HG02588 (cell line): ENCODE data around the gene TSC2.

Source experiments
- ATAC-seq: cut with Tn5 transposase; IDR thresholded peaks from one replicate; pipeline ENCODE4 v1.9.1; 2021; ENCODE audit warnings: mild to moderate bottlenecking, moderate library complexity; ENCODE audit not compliant: unreplicated experiment

The TSC2 gene

DNA sequence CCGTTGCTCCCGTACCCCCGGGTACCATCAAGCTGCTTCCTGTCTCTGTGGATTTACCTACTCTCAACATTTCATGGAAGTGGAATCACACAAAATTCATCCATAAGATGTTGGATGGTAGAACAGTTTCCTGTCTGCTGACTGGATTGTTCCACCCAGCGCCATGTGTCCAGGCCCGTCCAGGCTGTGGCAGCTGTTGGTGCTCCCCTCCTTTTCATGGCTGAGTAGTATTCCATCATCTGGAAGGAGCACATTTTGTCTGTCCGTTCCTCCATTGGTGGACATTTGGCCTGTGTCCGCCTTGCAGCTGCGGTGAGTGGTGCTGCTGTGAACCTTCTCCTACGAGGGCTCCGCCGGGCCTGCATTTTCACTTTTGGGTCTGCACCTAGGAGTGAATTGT lies 18.4 kb downstream of the TSC2 start:
- ATAC-seq = no peak

DNA sequence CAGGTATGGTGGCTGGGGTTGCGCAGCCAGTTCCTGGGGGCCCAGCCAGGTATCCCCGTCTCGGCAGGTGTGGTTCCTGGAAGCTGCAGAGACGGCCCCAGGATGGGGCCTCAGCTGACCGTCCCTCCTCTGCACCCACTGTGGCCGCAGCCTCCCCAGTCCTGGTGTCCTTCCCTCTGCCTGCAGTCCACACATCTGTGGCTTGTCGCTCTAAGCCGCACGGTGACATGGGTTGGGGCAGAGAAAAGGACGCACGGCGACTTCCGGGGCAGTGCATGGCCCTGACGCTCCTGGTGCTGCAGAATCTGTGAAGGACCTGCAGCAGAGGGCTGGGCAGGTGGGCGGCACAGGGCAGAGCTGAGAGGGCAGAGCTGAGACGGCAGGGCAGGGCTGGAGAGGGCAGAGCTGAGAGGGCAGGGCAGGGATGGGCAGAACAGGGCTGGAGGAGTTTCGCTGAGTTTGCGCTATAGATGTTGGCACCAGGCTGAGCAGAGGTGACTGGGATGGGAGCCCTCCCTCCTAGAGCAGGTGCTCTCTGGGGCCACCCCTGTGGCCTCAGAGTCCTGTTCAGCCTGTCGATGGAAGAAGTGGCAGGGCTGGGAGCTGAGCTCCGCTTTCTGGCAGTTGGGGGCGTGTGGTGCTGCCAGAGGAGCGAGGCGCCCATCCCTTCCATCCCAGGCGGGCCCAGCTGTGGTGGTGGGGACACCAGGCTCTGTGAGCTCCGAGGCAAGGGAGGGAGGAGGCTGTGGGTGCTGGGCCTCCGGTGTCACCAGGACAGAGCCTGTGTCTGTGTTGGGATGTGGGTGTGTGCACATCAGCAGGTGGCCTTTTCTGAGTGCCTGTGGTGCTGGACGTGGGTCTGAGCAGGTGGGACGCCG lies 23.0 kb downstream of the TSC2 start:
- no peak for ATAC-seq

DNA sequence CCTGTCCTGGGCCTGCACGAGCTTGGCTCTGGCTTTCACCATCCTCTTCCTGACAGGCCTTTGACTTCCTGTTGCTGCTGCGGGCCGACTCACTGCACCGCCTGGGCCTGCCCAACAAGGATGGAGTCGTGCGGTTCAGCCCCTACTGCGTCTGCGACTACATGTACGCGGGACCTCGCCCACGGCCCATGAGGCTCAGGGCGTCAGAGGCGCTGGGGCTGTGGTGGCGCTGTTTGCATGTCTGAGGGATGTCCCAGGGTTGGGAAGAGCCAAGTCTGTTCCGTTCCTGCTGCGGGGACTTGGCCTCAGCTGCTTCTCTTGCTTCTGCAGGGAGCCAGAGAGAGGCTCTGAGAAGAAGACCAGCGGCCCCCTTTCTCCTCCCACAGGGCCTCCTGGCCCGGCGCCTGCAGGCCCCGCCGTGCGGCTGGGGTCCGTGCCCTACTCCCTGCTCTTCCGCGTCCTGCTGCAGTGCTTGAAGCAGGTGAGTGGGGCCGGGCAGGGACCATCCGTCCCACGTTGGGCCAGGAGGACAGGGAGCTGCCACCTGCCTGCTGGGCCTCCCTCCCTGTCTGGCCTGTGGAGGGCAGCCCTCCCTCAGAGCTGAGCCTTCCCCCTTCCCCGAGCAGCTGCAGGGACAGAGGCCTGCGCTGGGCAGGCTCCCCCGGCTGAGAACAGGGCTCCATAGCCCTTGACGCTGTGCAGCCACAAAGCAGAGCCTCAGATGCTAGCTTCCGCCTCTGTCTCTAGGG lies 23.8 kb downstream of the TSC2 start:
- ATAC-seq = no peak

- no peak for ATAC-seq
Measured at GRCh38 chr16:2072926-2073325, 25.1 kb downstream of the TSC2 start.

GRCh38 chr16:2074071-2074470 lies 26.3 kb downstream of the TSC2 start:
- ATAC-seq = no peak

DNA sequence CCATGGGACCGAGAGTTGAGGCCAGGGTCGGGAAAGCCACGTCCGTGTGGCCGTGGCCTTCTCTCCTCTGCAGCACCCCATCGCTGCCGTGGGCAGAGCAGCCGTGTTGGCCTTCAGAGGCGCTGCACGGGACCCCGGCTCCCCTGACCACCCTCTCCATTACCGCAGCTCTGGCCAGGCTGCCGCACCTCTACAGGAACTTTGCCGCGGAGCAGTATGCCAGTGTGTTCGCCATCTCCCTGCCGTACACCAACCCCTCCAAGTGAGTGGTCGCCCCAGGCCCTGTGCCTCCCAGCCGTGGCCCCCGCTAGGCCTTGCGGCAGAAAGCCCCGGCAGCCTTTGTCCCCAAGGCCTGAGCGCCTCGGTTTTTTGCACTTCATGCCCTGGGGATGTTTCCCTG lies 27.8 kb downstream of the TSC2 start:
- no peak for ATAC-seq

GRCh38 chr16:2076072-2076865 lies 28.5 kb downstream of the TSC2 start:
- ATAC-seq = no peak

DNA sequence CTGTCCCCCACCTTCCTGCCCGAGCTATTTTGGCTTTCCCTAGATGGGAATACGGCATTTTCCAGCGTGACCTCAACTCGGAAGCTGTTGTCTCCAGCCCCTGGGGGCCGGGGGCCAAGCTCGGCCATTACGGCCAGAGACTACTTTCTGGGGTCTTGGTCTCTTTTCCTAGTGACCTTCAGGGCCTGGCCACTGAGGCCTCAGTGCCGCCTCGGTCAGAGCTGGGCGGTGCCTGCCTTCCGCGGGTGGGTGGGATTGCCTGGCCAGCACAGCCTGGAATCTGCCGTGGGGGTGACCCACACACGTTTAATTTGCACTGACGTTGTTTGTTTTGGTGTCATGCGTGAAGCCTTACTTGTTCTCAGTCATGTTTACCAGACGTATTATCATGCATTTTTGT lies 29.2 kb downstream of the TSC2 start:
- ATAC-seq = no peak

- ATAC-seq = no peak
Measured at GRCh38 chr16:2077696-2078095, 29.9 kb downstream of the TSC2 start.

GRCh38 chr16:2078096-2078495 lies 30.3 kb downstream of the TSC2 start:
- no peak for ATAC-seq

DNA sequence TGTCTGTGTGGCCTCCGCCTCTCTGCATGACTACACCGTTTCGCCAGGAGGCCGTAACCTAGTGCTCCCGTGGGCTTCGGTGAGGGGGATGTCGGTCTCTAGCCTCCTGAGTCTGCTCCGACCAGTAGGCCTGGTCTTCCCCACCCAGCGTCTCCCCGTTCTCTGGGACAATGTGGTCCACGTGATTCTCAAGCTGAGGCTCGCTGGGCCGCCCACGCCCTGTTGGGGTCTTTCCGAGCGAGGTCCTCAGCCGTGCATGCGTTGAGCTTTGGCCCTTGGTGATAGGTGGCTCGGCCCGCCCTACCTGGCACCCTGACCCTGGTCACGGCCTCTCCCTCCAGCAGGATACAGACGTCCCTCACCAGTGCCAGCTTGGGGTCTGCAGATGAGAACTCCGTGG lies 30.9 kb downstream of the TSC2 start:
- ATAC-seq = no peak

GRCh38 chr16:2079311-2079800 lies 31.6 kb downstream of the TSC2 start:
- ATAC-seq = no peak

GRCh38 chr16:2079991-2080390 lies 32.2 kb downstream of the TSC2 start:
- ATAC-seq = no peak

DNA sequence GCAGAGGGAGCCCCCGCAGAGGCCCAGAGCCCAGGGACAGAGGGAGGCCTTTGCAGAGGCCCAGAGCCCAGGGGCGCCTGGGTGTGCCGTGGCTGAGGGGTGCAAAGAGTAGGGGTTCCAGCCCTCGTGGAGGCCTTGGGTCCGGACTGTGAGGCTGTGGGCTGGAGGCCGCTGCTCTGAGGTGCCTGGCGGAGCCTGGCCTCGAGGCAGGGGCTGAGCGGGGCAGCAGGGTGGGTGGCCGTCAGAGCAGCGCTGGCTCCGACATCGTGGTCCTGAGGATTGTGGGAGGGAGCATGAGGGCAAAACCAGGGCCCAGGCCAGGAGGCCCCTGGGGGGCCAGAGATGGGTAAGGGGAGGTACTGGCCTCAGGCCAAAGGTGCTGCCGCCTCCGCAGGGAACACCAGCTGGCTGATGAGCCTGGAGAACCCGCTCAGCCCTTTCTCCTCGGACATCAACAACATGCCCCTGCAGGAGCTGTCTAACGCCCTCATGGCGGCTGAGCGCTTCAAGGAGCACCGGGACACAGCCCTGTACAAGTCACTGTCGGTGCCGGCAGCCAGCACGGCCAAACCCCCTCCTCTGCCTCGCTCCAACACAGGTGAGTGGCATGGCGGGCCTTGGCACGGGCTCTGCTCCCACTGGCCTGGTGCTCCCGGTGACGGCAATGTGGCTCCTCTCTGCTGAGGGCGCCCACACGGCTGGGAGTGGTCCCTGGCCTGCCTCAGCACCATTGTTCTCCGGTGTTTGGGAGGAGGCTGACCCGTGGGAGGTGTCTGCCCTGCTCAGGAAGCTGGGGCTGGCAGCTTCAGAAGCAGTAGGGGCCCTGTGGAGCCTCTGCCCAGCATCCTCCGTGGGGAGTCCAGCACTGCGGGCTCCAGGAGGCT lies 33.7 kb downstream of the TSC2 start:
- no peak for ATAC-seq

GRCh38 chr16:2082171-2082982 lies 34.6 kb downstream of the TSC2 start:
- ATAC-seq = no peak

DNA sequence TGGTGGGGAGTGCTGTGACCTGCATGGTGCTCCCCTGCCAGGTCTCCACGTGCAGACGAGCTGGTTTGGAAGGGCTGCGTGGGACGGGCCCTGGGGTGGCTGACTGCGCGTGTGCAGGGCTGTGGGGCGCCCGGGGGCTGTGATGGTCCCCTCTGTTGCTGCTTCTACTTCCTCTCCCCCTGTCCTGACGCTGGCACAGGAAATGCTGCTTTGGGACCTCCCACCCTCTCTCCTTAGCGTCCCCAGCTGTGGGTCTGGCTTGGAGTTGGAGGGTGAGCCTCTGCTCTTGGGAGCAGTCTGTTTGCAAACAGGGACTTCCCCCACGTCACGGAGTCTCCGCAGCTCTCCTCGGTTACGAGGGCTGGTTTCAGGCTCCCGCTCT lies 35.2 kb downstream of the TSC2 start:
- ATAC-seq = no peak

DNA sequence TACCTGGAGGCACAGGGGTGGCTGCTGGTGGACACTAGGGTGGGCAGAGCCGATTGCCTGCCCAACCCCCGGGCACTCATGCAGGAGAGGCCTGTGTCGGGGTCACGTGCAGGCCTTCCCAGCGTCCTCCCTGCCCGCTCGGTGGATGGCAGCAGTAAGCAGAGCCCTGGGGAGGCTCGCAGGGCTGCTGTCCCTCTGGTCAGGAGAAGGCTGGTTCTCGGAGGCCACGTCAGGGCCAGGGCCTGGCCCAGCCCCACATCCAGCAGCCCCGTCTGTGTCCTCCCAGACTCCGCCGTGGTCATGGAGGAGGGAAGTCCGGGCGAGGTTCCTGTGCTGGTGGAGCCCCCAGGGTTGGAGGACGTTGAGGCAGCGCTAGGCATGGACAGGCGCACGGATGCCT lies 35.6 kb downstream of the TSC2 start:
- no peak for ATAC-seq

DNA sequence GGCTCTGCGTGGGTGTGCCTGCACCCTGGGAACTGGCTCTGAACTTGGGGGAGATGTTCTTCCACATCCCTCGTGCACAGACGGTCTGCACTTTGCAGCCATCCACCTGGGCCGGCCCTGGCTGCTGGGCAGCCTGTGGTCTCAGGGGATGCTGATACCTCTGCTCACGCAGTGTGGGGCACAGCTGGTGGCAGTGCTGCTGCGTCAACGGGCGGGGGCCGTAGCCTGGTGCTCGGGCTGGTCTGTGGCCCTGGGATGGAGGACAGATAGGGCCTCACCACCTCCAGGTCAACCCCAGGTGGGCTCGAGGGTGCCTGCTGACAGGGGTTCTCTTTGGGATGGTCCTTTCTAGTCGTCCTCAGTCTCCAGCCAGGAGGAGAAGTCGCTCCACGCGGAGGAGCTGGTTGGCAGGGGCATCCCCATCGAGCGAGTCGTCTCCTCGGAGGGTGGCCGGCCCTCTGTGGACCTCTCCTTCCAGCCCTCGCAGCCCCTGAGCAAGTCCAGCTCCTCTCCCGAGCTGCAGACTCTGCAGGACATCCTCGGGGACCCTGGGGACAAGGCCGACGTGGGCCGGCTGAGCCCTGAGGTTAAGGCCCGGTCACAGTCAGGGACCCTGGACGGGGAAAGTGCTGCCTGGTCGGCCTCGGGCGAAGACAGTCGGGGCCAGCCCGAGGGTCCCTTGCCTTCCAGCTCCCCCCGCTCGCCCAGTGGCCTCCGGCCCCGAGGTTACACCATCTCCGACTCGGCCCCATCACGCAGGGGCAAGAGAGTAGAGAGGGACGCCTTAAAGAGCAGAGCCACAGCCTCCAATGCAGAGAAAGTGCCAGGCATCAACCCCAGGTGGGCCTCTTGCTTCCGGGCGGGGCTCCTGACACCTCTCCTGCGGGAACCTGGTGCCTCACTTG lies 36.3 kb downstream of the TSC2 start:
- no peak for ATAC-seq
